Lower leg skin (tissue), 3 donors: ENCODE measurements around the gene MTOR.

ENCODE experiments used
- CTCF ChIP-seq, 3 donors: fragments of 450-650 bp; IDR thresholded peaks; one replicate each; pipeline ENCODE4 v1.5.1; 2016; ENCODE audit warnings: antibody characterized with exemption in 3 of 3, mild to moderate bottlenecking in 3 of 3, moderate library complexity in 2 of 3
- POLR2A ChIP-seq, 2 donors: fragments of 450-650 bp; IDR thresholded peaks; one replicate each; pipeline ENCODE4 v1.6.1; 2016 to 2017; ENCODE audit warnings: antibody characterized with exemption in 2 of 2, mild to moderate bottlenecking in 1 of 2, moderate library complexity in 1 of 2

- TF ChIP-seq POLR2A (IDR thresholded peaks at IDR 0.05) = no peak
- no peak for TF ChIP-seq CTCF (IDR thresholded peaks at IDR 0.05)
Measured at GRCh38 chr1:11298390-11299224, 36.3 kb upstream of the MTOR start.
